GM12801 (cell line): ENCODE measurements around the gene RPL19.

Experiments
- CTCF ChIP-seq: IDR thresholded peaks from one replicate; pipeline ENCODE4 v1.5.1; 2011; ENCODE audit warnings: control low read depth; ENCODE audit not compliant: insufficient read length; ENCODE audit errors: extremely low read depth

The RPL19 gene

GRCh38 chr17:39167476-39167875 is 32.6 kb upstream of the RPL19 start:
- no peak for TF ChIP-seq CTCF

- no peak for TF ChIP-seq CTCF
Measured at GRCh38 chr17:39169101-39169500, 31.0 kb upstream of the RPL19 start.

- TF ChIP-seq CTCF: no peak
Measured at GRCh38 chr17:39169518-39169917, 30.6 kb upstream of the RPL19 start.

- TF ChIP-seq CTCF: no peak
Measured at GRCh38 chr17:39170109-39170508, 30.0 kb upstream of the RPL19 start.

- no peak for TF ChIP-seq CTCF
Measured at GRCh38 chr17:39170558-39170957, 29.5 kb upstream of the RPL19 start.

- TF ChIP-seq CTCF: no peak
Measured at GRCh38 chr17:39171933-39172332, 28.1 kb upstream of the RPL19 start.

- TF ChIP-seq CTCF: no peak
Measured at GRCh38 chr17:39173080-39173479, 27.0 kb upstream of the RPL19 start.
